Measurements from ENCODE around the gene GLYATL2. TPM values are rescaled to one million over a fixed set of nuclear protein-coding genes. Genes with fewer than 3 reads are reported as not detected.

Gene GLYATL2
- polyA plus RNA-seq, 1 donor (not counting 4 experiments of a cell fraction or from before 2014, with no cell fraction given): 0.16 TPM

DNA sequence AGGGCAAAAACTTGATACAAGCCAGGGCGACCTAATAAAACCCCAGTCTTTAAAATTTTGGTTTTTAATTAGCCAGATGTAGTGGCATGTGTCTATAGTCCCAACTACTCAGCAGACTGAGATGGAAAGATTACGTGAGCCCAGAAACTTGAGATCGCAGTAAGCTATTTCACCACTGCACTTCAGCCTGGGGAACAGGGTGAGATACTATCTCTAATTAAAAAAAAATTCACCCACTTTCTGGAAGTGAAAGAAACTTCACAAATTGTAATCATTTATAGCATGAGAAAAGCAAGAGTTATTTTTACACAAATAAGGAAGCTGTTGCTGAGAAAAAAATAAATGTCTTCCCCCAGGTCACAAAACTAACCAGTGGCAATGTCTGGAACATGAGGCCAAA lies 882 bp upstream of the GLYATL2 start:
- Histone ChIP-seq H3K27ac (ENCODE audit: control insufficient read depth, insufficient read depth, low read length) (no peak overlapping the region), H3K79me2 (ENCODE audit: control insufficient read depth, insufficient read depth, low read length) (no peaks in the 10 kb centered on the region), H3K9me3 (ENCODE audit: control insufficient read depth, low read depth, low read length) (no peaks in the 10 kb centered on the region), H3K27me3 (ENCODE audit: control insufficient read depth, extremely low read depth, insufficient read depth, low read length) (no peaks in the 10 kb centered on the region), H3K9ac (ENCODE audit: control insufficient read depth, extremely low read depth, insufficient read depth, low read length) (no peak overlapping the region), H3K36me3 (ENCODE audit: control insufficient read depth in 2 of 2, extremely low read depth in 1 of 2, insufficient read depth in 2 of 2, low read length in 2 of 2) (no peaks in the 10 kb centered on the region), H2AFZ (ENCODE audit: control insufficient read depth, low read length) (no peak overlapping the region), H3K4me1 (ENCODE audit: control insufficient read depth, extremely low read depth, insufficient read depth, low read length) (peaks cover 4% of the 10 kb centered on the region), H3K4me3 (ENCODE audit: control insufficient read depth in 2 of 3, extremely low read depth in 1 of 3, insufficient read depth in 2 of 3, low read depth in 1 of 3, low read length in 3 of 3) (no peak overlapping the region), H3K9me1 (ENCODE audit: control insufficient read depth, extremely low read depth, insufficient read depth, low read length) (no peaks in the 10 kb centered on the region), H3K4me2 (ENCODE audit: control insufficient read depth, extremely low read depth, insufficient read depth, low read depth, low read length) (no peak overlapping the region), H4K20me1 (ENCODE audit: control insufficient read depth, extremely low read depth, insufficient read depth, low read length) (no peaks in the 10 kb centered on the region)
- TF ChIP-seq, protein P1, sequence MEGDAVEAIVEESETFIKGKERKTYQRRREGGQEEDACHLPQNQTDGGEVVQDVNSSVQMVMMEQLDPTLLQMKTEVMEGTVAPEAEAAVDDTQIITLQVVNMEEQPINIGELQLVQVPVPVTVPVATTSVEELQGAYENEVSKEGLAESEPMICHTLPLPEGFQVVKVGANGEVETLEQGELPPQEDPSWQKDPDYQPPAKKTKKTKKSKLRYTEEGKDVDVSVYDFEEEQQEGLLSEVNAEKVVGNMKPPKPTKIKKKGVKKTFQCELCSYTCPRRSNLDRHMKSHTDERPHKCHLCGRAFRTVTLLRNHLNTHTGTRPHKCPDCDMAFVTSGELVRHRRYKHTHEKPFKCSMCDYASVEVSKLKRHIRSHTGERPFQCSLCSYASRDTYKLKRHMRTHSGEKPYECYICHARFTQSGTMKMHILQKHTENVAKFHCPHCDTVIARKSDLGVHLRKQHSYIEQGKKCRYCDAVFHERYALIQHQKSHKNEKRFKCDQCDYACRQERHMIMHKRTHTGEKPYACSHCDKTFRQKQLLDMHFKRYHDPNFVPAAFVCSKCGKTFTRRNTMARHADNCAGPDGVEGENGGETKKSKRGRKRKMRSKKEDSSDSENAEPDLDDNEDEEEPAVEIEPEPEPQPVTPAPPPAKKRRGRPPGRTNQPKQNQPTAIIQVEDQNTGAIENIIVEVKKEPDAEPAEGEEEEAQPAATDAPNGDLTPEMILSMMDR (optimal IDR thresholded peaks at IDR 0.05 in 1 of 3, IDR thresholded peaks at IDR 0.05 in 1 of 3, conservative IDR thresholded peaks at IDR 0.05 in 1 of 3; ENCODE audit: extremely low read depth in 1 of 3, insufficient read depth in 2 of 3, low read length in 3 of 3): no peak
- dilution Hi-C loops (cut with MboI; ENCODE audit: extremely low pct_ligation_motif_present, low sequenced_read_pairs): no loop called here
- no peak for DNase-seq (ENCODE audit: low read depth, low spot score)
- no peak for FAIRE-seq

DNA sequence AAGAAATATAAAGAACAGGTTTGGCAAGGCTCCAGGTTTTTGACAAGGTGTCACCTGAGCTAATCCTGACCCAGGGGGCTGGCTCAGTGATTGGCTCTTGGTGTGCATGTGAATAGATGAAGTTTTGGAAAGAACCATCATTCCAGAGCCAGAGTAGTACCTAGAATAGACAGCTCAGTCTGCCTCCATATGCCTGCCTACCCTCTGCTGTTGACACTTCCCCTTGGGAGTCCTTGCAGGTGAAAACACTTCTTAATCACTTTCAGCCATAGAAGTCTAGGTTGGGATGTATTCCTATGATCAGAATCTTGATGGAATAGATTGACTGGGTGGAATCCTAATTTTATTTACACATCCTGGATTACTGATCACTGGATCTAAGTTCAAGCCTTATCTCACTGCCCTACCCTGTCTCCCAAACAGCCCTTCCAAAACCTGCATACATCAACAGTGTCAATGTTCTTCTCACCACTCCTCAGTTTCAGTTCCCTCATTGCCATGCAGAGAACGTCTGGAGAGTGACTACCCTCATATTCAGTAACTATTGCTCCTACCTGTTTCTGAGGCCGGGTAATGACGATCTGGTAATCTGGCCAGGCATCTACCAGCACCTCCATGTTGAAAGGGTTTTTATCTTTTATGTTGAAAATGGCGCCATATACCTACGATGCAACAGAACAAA lies 6.7 kb downstream of the GLYATL2 start:
- Histone ChIP-seq H3K27me3 (ENCODE audit: control insufficient read depth, extremely low read depth, insufficient read depth, low read length) (no peaks in the 10 kb centered on the region), H3K9ac (ENCODE audit: control insufficient read depth, extremely low read depth, insufficient read depth, low read length) (no peak overlapping the region), H3K9me1 (ENCODE audit: control insufficient read depth, extremely low read depth, insufficient read depth, low read length) (no peaks in the 10 kb centered on the region), H3K4me2 (ENCODE audit: control insufficient read depth, extremely low read depth, insufficient read depth, low read depth, low read length) (no peak overlapping the region), H3K79me2 (ENCODE audit: control insufficient read depth, insufficient read depth, low read length) (no peaks in the 10 kb centered on the region), H3K9me3 (ENCODE audit: control insufficient read depth, low read depth, low read length) (no peaks in the 10 kb centered on the region), H3K4me1 (ENCODE audit: control insufficient read depth, extremely low read depth, insufficient read depth, low read length) (no peaks in the 10 kb centered on the region), H2AFZ (ENCODE audit: control insufficient read depth, low read length) (no peak overlapping the region), H3K36me3 (ENCODE audit: control insufficient read depth in 2 of 2, extremely low read depth in 1 of 2, insufficient read depth in 2 of 2, low read length in 2 of 2) (no peaks in the 10 kb centered on the region), H3K27ac (ENCODE audit: control insufficient read depth, insufficient read depth, low read length) (no peak overlapping the region), H4K20me1 (ENCODE audit: control insufficient read depth, extremely low read depth, insufficient read depth, low read length) (no peaks in the 10 kb centered on the region), H3K4me3 (ENCODE audit: control insufficient read depth in 2 of 3, extremely low read depth in 1 of 3, insufficient read depth in 2 of 3, low read depth in 1 of 3, low read length in 3 of 3) (no peak overlapping the region)
- DNase-seq (ENCODE audit: low read depth, low spot score): no peak
- TF ChIP-seq EZH2 (IDR thresholded peaks at IDR 0.05; ENCODE audit: low read length): no peak
- TF ChIP-seq, protein P1 (optimal IDR thresholded peaks at IDR 0.05 in 1 of 3, IDR thresholded peaks at IDR 0.05 in 1 of 3, conservative IDR thresholded peaks at IDR 0.05 in 1 of 3; ENCODE audit: extremely low read depth in 1 of 3, insufficient read depth in 2 of 3, low read length in 3 of 3): no peak
- dilution Hi-C loops (cut with MboI; ENCODE audit: extremely low pct_ligation_motif_present, low sequenced_read_pairs): no loop called here
- FAIRE-seq: no peak

All from keratinocyte (primary cell).